Neural progenitor cell (in vitro differentiated cells): ENCODE results near the gene PSMA3. TPM values are rescaled to one million over a fixed set of nuclear protein-coding genes. Genes with fewer than 3 reads are reported as not detected.

Source experiments
- DNase-seq: peaks from one replicate; pipeline ENCODE4 v3.0.0-alpha.2; 2016; ENCODE audit warnings: low spot score
- H2AFZ ChIP-seq: fragments of 200-600 bp; sonication (generic); replicated peaks from 2 replicates; pipeline ENCODE4 v1.6.1; 2016; ENCODE audit warnings: antibody characterized with exemption
- H3F3A ChIP-seq: fragments of 200-600 bp; sonication (generic); 2 replicates; pipeline ENCODE4 v1.6.1; 2016; ENCODE audit warnings: antibody characterized with exemption, low read depth
- H3K27ac ChIP-seq: fragments of 200-600 bp; sonication (generic); 2 replicates; pipeline ENCODE4 v1.5.1; 2016; ENCODE audit warnings: mild to moderate bottlenecking
- H3K27me3 ChIP-seq: fragments of 200-600 bp; sonication (generic); 2 replicates; pipeline ENCODE4 v1.6.1; 2016; ENCODE audit warnings: mild to moderate bottlenecking, moderate library complexity
- H3K36me3 ChIP-seq: fragments of 200-600 bp; sonication (generic); 2 replicates; pipeline ENCODE4 v1.5.1; 2016
- H3K4me1 ChIP-seq: fragments of 200-600 bp; sonication (generic); 2 replicates; pipeline ENCODE4 v1.6.1; 2016; ENCODE audit warnings: mixed run types
- H3K4me2 ChIP-seq: fragments of 200-600 bp; sonication (generic); 2 replicates; pipeline ENCODE4 v1.6.1; 2016
- H3K4me3 ChIP-seq: fragments of 200-600 bp; sonication (generic); 2 replicates; pipeline ENCODE4 v1.5.1; 2016
- H3K79me2 ChIP-seq: fragments of 200-600 bp; sonication (generic); 2 replicates; pipeline ENCODE4 v1.6.1; 2016; ENCODE audit warnings: low read depth
- H3K9ac ChIP-seq: fragments of 200-600 bp; sonication (generic); 2 replicates; pipeline ENCODE4 v1.6.1; 2016
- H3K9me3 ChIP-seq: fragments of 200-600 bp; sonication (generic); 2 replicates; pipeline ENCODE4 v1.5.1; 2016; ENCODE audit warnings: low read depth
- H4K20me1 ChIP-seq: fragments of 200-600 bp; sonication (generic); 2 replicates; pipeline ENCODE4 v1.6.1; 2016; ENCODE audit warnings: low read depth
- H3K27ac Mint-ChIP-seq: 3 replicates; pipeline ENCODE4 v1.8.0; 2021; ENCODE audit warnings: mixed read lengths
- H3K27me3 Mint-ChIP-seq: 2 replicates; pipeline ENCODE4 v1.8.0; 2022; ENCODE audit warnings: low read depth, mild to moderate bottlenecking, inconsistent platforms, moderate library complexity, mixed read lengths; ENCODE audit not compliant: insufficient read depth
- H3K36me3 Mint-ChIP-seq: 3 replicates; pipeline ENCODE4 v1.8.0; 2021; ENCODE audit warnings: mixed read lengths
- H3K4me1 Mint-ChIP-seq: 3 replicates; pipeline ENCODE4 v1.8.0; 2021; ENCODE audit warnings: mixed read lengths
- H3K4me3 Mint-ChIP-seq: 3 replicates; pipeline ENCODE4 v1.8.0; 2021; ENCODE audit warnings: mild to moderate bottlenecking, moderate library complexity, mixed read lengths
- H3K9me3 Mint-ChIP-seq: 3 replicates; pipeline ENCODE4 v1.8.0; 2020; ENCODE audit warnings: mixed read lengths
- EZH2 ChIP-seq: fragments of 200-600 bp; sonication (generic); IDR thresholded peaks from 2 replicates; pipeline ENCODE4 v1.6.1; 2017; ENCODE audit warnings: antibody characterized with exemption, mild to moderate bottlenecking, moderate library complexity
- EZH2phosphoT487 ChIP-seq: fragments of 200-600 bp; sonication (generic); IDR thresholded peaks from 2 replicates; pipeline ENCODE4 v1.6.1; 2017; ENCODE audit warnings: antibody characterized with exemption
- total RNA-seq: library from RNA; depleted of rRNA; stranded (reverse); fragments of >200 nt; gene quantifications from 2 replicates; pipeline ENCODE4 v1.2.3, GENCODE V29; 2015; ENCODE audit warnings: low replicate concordance
- TF ChIP-seq, protein P1 (sequence below): fragments of 200-600 bp; sonication (generic); IDR thresholded peaks from 2 replicates; pipeline ENCODE4 v1.5.1; 2017; ENCODE audit warnings: antibody characterized with exemption, mild to moderate bottlenecking

PSMA3 gene
- total RNA-seq, 1 donor from 2014 or later: 268 TPM

- Histone ChIP-seq H3K36me3 (peaks cover 13% of the 10 kb centered on the region), H3F3A (peaks cover 31% of the 10 kb centered on the region), H3K4me2 (no peak overlapping the region), H2AFZ (no peak overlapping the region), H3K27ac (no peak overlapping the region), H4K20me1 (peaks cover 34% of the 10 kb centered on the region), H3K4me3 (no peak overlapping the region), H3K79me2 (peaks cover 98% of the 10 kb centered on the region), H3K4me1 (no peaks in the 10 kb centered on the region), H3K9me3 (no peaks in the 10 kb centered on the region), H3K9ac (no peak overlapping the region), H3K27me3 (no peaks in the 10 kb centered on the region)
- TF ChIP-seq EZH2 (no peak), EZH2phosphoT487 (no peak)
- TF ChIP-seq, protein P1, sequence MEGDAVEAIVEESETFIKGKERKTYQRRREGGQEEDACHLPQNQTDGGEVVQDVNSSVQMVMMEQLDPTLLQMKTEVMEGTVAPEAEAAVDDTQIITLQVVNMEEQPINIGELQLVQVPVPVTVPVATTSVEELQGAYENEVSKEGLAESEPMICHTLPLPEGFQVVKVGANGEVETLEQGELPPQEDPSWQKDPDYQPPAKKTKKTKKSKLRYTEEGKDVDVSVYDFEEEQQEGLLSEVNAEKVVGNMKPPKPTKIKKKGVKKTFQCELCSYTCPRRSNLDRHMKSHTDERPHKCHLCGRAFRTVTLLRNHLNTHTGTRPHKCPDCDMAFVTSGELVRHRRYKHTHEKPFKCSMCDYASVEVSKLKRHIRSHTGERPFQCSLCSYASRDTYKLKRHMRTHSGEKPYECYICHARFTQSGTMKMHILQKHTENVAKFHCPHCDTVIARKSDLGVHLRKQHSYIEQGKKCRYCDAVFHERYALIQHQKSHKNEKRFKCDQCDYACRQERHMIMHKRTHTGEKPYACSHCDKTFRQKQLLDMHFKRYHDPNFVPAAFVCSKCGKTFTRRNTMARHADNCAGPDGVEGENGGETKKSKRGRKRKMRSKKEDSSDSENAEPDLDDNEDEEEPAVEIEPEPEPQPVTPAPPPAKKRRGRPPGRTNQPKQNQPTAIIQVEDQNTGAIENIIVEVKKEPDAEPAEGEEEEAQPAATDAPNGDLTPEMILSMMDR: no peak
- H3K9me3 Mint-ChIP-seq: no peaks in the 10 kb centered on the region
- H3K4me1 Mint-ChIP-seq: no peaks in the 10 kb centered on the region
- H3K27me3 Mint-ChIP-seq: peaks cover 2% of the 10 kb centered on the region
- H3K36me3 Mint-ChIP-seq: peaks cover 13% of the 10 kb centered on the region
- no peak overlapping the region for H3K4me3 Mint-ChIP-seq
- H3K27ac Mint-ChIP-seq: no peak overlapping the region
- DNase-seq: no peak
Measured at GRCh38 chr14:58276208-58276607, 31.6 kb downstream of the PSMA3 start.

DNA sequence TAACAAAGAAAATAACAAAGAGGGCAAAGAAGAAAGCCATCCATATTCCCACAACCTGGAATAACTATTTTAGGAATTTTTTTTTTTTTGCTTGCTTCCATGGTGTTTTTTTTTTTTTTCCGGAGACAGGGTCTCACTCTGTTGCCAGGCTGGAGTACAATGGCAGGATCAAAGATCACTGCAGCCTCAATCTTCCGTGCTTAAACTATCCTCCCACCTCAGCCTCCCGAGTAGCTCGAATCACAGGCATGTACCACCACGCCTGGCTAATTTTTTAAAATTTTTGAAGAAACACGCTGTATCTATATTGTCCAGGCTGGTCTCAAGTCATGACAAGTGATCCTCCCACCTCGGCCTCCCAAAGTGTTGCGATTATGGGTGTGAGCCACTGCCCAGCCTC, 33.5 kb downstream of the PSMA3 start:
- no peaks in the 10 kb centered on the region for H3K4me1 ChIP-seq
- H3K9me3 Mint-ChIP-seq: no peaks in the 10 kb centered on the region
- H3K4me2 ChIP-seq: no peak overlapping the region
- H3K4me1 Mint-ChIP-seq: no peaks in the 10 kb centered on the region
- peaks cover 98% of the 10 kb centered on the region for H3K79me2 ChIP-seq
- DNase-seq: no peak
- no peak overlapping the region for H3K4me3 Mint-ChIP-seq
- no peak overlapping the region for H3K27ac Mint-ChIP-seq
- H3K27me3 ChIP-seq: no peaks in the 10 kb centered on the region
- peaks cover 16% of the 10 kb centered on the region for H3F3A ChIP-seq
- TF ChIP-seq EZH2phosphoT487: no peak
- TF ChIP-seq, protein P1: no peak
- no peak for TF ChIP-seq EZH2
- H3K9me3 ChIP-seq: no peaks in the 10 kb centered on the region
- peaks cover 3% of the 10 kb centered on the region for H3K36me3 ChIP-seq
- no peak overlapping the region for H2AFZ ChIP-seq
- no peak overlapping the region for H3K9ac ChIP-seq
- peaks cover 11% of the 10 kb centered on the region for H3K36me3 Mint-ChIP-seq
- H4K20me1 ChIP-seq: peaks cover 44% of the 10 kb centered on the region
- H3K4me3 ChIP-seq: no peak overlapping the region
- no peak overlapping the region for H3K27ac ChIP-seq
- H3K27me3 Mint-ChIP-seq: peaks cover 2% of the 10 kb centered on the region

DNA sequence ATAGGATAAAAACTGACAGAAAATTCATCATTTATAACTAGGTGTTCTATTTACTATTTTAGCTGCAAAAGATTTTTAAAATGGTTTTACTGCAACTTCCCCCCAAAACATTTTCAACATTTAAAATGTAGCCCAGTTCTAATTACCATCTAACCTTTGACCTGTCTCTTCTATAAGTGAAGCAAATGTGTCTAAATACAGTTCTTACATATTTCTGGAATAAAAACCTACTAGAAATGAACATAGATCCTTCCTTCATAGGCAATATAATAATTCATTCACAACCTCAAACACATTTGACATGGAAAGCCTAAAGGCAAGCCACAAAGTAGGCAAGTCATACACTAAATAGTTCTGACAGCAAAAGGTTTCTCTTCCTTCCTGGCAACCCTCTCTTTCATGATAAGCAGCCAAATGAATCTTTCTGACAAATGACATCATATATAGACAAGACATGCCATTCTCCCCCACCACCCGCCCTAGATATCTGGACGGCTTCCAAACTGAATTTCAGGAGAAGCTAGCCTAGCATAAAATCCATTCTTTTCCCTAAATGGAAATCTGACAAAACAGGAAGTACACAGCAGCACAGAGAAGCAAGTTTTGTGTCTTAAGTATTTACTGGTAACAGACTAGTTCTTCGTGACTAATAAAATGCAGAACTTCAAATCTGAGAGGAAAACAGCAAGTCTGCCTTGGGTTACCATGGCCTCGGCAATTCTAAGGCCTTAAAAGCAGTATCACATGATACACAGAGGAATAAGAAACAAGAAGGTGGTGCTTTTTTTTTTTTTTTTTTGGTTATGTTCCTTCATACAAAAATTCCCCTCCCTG, 36.5 kb downstream of the PSMA3 start:
- H3K36me3 Mint-ChIP-seq: peaks cover 18% of the 10 kb centered on the region
- H3F3A ChIP-seq: no peaks in the 10 kb centered on the region
- H3K36me3 ChIP-seq: peaks cover 7% of the 10 kb centered on the region
- H3K27me3 Mint-ChIP-seq: no peaks in the 10 kb centered on the region
- no peaks in the 10 kb centered on the region for H3K9me3 Mint-ChIP-seq
- H3K27me3 ChIP-seq: no peaks in the 10 kb centered on the region
- peaks cover 33% of the 10 kb centered on the region for H4K20me1 ChIP-seq
- H3K4me3 Mint-ChIP-seq: no peak overlapping the region
- no peak overlapping the region for H3K4me3 ChIP-seq
- H3K27ac ChIP-seq: no peak overlapping the region
- no peaks in the 10 kb centered on the region for H3K9me3 ChIP-seq
- no peak for DNase-seq
- no peaks in the 10 kb centered on the region for H3K4me1 ChIP-seq
- H3K27ac Mint-ChIP-seq: no peak overlapping the region
- TF ChIP-seq, protein P1: no peak
- TF ChIP-seq EZH2phosphoT487 (no peak), EZH2 (no peak)
- peaks cover 99% of the 10 kb centered on the region for H3K79me2 ChIP-seq
- no peak overlapping the region for H3K4me2 ChIP-seq
- no peaks in the 10 kb centered on the region for H3K4me1 Mint-ChIP-seq
- H3K9ac ChIP-seq: no peak overlapping the region
- H2AFZ ChIP-seq: no peak overlapping the region
